Measurements from ENCODE around the gene INHBA.

Gene INHBA

DNA sequence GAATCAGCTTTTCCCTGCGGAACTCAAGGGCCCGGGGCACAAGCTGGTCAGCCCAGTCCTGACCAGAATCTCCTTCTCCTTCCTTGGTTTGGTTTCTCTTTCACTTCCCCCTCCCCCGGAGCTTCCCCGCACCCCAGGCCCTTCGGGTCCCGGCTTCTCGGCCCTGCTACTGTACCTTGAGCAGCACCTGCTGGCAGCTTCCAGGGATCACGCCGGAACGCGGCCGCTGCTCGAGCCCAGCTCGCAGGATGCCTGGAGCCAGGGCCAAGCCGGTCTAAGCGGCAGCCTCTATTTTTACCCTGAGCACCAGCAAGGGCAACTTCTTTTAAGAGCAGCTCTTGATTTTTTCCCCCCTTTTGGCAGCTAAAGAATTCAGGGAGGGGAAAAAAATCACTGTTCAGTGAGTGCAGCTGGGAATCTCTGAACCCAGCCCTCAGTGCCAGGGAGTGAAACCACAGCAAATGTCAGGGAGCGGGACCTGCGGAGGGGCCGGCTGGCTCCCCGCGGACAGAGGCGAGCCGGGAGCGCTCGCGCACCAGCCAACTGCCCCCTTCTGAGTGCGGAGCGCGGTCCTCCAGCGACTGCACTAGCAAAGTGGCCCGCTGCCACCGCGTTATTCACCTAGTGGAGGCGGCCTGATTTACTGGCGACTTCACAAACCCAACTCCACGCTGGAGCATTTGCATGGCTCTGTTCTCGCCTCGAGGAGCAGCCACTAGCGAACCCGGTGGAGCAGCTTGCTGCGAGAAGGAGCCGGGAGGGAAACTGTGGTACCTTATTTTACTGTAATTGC, 2.4 kb upstream of the INHBA start:
- FAIRE-seq (no peak), DNase-seq (ENCODE audit: insufficient read length, low spot score) (peak; percentile 97)
- TF ChIP-seq POLR2A (IDR thresholded peaks at IDR 0.05; ENCODE audit: low read depth, low read length) = no peak

DNA sequence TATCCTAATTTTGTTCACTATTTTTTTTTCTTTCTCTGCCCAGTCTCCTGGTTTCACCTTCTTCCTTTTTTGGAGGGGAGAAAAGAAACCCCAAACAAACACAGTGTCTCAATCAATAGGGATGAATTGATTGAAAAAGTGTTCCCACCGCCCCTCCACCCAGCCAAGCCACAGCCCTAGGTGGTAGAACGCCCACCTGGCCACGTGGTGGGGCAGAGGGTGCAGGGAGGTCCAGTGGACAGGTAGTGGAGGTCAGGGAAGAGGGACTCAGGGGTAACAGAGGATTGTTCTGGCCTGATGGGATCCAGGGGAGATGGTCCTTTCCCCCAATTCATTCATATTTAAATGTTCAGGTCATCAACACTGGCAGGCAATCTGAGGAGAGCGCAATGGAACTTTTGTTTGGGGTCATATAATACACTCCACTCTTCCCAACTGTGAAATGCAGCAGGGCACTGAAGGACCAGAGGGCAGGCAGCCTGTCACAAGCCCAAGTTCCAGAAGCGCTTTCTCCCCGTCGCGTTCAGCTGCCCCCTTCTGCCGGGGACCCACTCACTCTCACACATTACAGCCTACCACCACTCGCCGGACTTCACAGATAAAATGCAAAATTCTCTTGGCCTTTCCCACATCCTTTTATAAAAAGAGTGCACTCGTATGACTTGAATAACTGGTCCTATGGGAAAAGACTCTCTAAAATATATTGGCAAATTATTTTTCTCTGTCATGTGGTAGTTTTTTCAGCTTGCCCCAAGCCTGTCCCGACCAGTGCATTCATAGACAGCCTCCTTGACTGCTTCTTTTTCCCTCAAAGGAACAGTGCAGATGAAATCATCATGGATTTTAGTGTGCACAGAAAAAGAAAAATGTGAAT, 1.6 kb downstream of the INHBA start:
- DNase-seq (ENCODE audit: insufficient read length, low spot score) = no peak
- FAIRE-seq = no peak
- no peak for TF ChIP-seq POLR2A (IDR thresholded peaks at IDR 0.05; ENCODE audit: low read depth, low read length)

DNA sequence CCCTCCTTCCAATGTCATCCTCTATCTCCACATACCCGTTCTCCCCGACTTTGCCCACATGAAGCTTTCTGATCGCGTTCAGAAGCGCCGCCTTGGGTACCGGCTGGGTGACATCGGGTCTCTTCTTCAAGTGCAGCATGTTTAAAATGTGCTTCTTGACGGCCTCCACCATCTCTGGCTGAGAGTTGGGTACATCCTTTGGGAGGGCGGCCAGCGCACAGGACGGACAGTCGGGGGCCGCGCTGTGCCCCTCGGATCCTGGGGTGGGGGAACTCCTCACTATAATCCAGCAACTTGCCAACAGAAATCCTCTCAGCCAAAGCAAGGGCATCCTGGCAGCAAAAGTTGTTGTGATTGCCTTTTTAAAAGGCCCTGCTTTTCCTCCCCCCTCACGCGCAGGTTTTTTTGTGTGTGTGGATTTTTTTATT, 2.8 kb downstream of the INHBA start:
- FAIRE-seq = no peak
- no peak for TF ChIP-seq POLR2A (IDR thresholded peaks at IDR 0.05; ENCODE audit: low read depth, low read length)
- no peak for DNase-seq (ENCODE audit: insufficient read length, low spot score)

DNA sequence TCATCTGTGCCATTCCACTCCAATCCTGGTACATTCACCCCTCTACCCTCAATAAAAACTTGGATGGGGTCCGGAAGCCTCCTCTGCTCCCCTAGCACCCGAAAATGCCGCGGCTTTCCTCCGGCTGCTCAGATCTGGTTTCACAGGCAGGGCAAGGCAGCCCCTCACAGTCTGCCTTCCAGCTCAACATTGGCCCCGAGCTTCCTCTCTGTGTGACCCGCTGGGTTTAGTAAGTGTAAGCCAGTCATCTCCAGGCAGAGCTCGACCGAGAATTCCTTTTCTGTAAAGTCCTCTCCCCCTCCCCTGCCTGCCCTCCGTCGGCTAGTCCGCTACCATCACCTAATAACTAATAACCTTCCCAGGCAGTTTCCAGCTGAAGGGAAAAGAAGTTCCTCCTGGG, 3.4 kb downstream of the INHBA start:
- FAIRE-seq (no peak), DNase-seq (ENCODE audit: insufficient read length, low spot score) (no peak)
- no peak for TF ChIP-seq POLR2A (IDR thresholded peaks at IDR 0.05; ENCODE audit: low read depth, low read length)

DNA sequence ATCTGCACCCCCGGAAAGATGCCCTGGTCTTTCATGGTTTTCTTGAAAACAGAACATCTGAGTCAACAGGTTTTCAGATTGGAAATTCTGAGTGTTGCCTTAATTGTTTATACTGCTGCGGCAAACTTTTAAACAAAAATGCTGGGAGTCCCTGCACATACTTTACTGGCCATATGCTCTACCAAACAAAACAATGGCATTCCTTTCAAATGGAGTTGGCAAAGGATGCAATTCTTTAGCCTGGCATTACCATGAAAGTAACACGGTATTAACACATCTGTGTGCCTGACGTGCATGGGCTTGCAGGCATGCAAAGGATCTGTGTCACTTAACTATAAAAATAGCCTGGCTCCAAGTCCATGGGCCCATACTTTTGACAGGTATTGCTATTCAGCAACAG, 4.2 kb downstream of the INHBA start:
- DNase-seq (ENCODE audit: insufficient read length, low spot score) = no peak
- no peak for TF ChIP-seq POLR2A (IDR thresholded peaks at IDR 0.05; ENCODE audit: low read depth, low read length)
- no peak for FAIRE-seq

DNA sequence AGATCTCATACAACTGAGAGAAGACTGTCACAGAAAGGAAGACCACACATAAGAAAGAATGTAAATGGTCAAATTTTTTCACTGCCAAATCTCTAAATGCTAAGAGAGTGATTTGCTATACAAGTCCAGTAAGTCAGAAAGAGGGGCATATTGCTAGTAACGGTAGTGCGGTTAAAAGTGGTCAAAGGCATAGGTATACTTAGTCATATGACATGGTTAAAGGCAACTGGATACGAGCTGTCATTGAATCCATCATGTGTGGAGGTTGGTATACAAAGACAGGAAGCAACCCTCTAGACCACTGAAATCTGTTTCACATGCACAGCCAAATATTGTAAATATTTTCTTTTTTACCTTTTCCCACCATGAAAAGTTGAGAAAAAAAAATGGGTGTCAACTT, 4.8 kb downstream of the INHBA start:
- DNase-seq (ENCODE audit: insufficient read length, low spot score) (no peak), FAIRE-seq (no peak)
- no peak for TF ChIP-seq POLR2A (IDR thresholded peaks at IDR 0.05; ENCODE audit: low read depth, low read length)

DNA sequence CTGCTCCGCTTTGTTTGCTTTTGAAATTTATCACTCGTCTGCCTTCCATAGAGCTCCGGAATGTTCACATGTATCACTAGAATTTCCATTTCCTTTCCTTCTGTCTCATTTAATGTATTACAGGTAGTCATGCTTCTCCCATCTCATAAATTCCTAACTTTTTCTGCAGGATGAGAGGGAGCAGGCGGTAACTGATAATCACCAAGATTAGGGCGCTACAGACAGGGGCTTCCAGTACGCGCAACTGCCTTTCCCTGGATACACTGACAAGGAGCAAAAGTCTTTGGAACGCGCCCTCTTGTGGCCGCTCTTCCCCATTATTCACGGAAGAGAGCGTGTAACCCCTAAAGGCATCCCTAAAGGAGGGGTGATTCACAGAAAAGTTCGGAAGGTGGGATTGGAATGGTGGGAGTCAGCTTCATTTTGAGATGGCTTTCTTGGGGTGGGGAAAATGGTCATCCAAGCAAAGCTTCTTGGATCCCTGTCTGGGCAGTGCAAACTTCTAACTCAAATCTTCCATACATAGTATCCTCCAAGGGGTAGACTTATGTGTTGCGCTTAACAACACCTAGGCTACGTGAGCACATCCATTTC, 6.5 kb downstream of the INHBA start:
- DNase-seq (ENCODE audit: insufficient read length, low spot score) (peak; percentile 54), FAIRE-seq (no peak)
- TF ChIP-seq POLR2A (IDR thresholded peaks at IDR 0.05; ENCODE audit: low read depth, low read length) = no peak

DNA sequence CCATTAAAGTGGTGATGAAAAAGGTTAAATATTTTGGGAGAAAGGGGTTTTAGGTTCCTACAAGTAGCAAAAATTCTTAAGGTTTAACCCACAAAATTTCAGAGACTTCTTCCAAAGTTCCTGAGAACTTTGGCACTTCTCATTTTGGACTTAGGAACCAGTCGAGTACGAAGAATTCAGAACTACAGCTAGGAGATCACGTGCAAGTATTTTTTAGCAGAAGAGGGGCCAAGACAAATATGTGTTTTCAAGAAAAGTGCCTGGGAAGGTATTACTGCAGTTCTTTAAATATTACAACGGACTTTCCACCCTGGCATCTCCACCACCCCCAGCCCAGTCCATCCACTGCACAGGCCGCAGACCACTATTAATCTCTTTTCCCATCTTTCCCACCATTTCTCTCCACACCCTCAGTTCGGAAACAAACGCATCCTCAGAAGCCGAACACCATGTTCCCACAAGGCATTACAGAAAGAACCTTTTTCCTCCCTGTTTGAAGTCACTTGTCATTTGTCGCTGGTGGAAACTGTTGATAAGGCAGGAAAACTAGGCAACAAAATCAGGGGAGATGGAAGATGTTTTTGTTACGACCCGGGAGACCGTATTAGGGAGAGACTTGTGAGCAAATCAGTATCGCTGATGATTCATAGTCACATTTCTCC, 7.1 kb downstream of the INHBA start:
- FAIRE-seq (no peak), DNase-seq (ENCODE audit: insufficient read length, low spot score) (no peak)
- no peak for TF ChIP-seq POLR2A (IDR thresholded peaks at IDR 0.05; ENCODE audit: low read depth, low read length)

DNA sequence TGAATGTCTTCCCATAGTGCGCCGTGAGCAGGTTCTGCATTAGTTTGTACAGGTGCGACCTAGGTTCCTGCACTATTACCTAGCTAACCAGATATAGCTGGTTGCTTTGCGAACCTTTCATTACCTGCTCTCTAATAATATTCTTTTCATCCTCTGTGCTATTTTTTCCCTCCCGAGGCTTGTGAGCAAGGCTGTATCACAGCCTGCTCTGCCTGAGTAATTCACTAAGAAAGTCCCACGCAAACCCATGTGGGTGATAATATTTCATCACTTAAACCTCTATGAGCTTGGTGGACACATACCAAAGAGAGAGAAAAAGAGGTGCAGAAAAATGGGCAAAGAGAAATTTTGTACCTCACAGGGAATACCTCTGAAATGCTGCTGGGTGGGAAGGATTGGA, 8.4 kb downstream of the INHBA start:
- no peak for FAIRE-seq
- no peak for TF ChIP-seq POLR2A (IDR thresholded peaks at IDR 0.05; ENCODE audit: low read depth, low read length)

DNA sequence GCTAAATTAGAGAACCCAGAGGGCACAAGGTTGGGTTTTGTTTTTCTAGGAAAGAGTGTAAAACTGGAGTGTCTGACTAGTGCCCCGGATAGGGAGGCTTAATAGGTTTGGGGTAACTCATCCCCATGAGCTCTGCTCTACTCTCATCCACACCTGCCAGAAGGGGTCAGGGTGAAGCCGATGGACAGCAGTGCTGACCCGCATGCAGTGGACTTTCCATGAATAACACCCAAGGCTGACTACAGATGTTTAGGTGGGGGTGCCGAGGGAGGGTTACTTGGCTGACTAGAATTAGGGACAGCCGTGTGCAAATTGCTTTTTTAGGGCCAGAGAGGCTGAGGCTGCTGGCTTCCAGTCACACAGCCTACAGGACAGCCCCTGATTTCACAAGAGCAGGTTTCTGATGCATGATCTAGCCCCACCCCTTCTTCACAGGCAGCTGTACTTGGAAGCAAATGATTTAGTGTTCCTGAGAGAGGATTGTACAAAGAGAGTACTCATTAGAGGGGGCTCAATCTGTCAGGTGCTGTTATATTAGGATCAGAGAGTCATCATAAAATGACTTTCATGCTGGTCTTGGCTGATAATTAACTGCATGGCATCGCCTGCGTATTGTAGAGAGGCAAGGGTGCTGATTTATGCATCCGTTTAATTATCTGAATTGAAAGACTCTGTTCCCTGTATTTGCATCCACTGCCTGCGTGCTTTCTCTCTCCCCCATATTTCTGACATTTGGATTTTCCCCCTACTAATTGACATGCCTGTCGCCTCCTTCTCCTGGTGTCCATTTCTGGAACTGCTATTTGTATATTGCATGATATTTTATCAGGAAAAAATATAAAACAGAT, 9.5 kb downstream of the INHBA start:
- TF ChIP-seq POLR2A (IDR thresholded peaks at IDR 0.05; ENCODE audit: low read depth, low read length) = no peak
- FAIRE-seq = no peak
- no peak for DNase-seq (ENCODE audit: insufficient read length, low spot score)

More for the DNA sequence above, 8.4 kb downstream of the INHBA start:
- no peak for DNase-seq (ENCODE audit: insufficient read length, low spot score)

DNA sequence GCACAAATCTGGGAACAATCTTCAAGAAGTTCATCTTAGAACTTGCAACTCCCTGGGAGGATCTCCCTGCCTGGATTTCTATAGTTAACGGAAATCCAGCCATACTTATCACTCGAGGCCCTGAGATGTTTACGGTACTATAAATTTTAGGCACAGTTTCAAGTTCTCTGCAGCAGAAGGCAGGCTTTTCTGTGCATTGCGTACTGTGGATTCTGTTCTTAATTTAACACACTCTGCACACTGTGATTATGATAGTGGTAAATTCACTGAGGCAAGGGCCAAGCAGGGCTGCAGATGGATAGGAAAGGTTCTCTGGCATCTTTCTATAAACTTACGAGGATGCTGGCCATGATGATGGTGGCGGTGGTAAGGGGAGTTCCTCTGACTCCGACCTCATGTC, 10.6 kb downstream of the INHBA start:
- no peak for TF ChIP-seq POLR2A (IDR thresholded peaks at IDR 0.05; ENCODE audit: low read depth, low read length)
- no peak for FAIRE-seq
- DNase-seq (ENCODE audit: insufficient read length, low spot score) = no peak

DNA sequence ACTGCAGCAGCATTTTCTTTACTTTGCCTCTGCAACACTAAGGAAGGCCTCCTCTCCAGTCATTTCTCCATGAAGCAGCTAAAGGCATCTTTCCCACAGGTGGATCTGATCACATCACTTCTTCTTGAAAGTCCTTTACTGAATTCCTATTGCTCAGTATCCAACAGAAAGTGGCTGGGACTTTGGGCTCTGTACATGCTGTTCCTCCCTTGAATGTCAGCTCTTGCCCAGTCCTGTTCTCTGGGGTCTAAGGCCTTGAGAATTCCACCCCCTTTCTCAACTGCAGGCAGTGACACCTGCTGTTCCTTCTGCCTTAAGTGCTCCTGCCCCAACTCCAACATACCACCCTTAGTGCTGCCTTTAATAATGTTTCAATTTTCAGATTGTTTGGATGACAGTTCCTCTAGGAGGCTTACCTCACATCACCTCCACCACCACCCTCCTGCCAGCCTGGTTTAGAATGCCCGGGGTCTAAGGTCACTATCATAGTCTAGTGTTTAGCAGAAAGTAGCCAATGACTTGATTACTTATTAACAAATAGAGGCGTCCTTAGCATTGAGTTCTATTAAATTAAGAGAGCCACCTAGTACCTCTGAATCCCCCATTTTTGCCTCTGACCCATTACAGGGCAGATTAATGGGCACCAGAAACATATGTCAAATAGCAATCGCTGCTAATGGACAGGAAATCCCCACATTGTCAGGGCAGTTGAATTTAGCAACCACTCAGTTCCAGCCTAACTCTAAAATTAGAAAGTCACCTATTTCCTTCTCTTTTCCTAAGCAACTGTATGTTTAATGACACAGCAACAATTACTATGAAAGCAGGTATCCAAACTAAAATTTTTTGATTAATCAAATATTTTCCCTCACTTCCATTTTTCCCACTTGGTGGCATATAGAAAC, 11.4 kb downstream of the INHBA start:
- no peak for TF ChIP-seq POLR2A (IDR thresholded peaks at IDR 0.05; ENCODE audit: low read depth, low read length)
- DNase-seq (ENCODE audit: insufficient read length, low spot score) (no peak), FAIRE-seq (no peak)
